Tibial nerve (tissue), 3 donors: ENCODE results near the gene SYNE3.

Experiments
- POLR2A ChIP-seq, 2 donors: fragments of 450-650 bp; IDR thresholded peaks; one replicate each; pipeline ENCODE4 v1.6.1; 2017; ENCODE audit warnings: antibody characterized with exemption in 2 of 2, mild to moderate bottlenecking in 2 of 2, moderate library complexity in 2 of 2
- TF ChIP-seq, protein P1 (sequence below), 5 experiments: fragments of 200-600 bp in 3 of 5; fragments of 450-650 bp in 2 of 5; sonication (generic) in 3 of 5; IDR thresholded peaks; one replicate each; pipeline ENCODE4 v1.5.1; 2016 to 2019; ENCODE audit warnings: antibody characterized with exemption in 5 of 5, mild to moderate bottlenecking in 3 of 5, moderate library complexity in 2 of 5

GRCh38 chr14:95525999-95526398 lies 9.5 kb upstream of the SYNE3 start:
- TF ChIP-seq, protein P1, sequence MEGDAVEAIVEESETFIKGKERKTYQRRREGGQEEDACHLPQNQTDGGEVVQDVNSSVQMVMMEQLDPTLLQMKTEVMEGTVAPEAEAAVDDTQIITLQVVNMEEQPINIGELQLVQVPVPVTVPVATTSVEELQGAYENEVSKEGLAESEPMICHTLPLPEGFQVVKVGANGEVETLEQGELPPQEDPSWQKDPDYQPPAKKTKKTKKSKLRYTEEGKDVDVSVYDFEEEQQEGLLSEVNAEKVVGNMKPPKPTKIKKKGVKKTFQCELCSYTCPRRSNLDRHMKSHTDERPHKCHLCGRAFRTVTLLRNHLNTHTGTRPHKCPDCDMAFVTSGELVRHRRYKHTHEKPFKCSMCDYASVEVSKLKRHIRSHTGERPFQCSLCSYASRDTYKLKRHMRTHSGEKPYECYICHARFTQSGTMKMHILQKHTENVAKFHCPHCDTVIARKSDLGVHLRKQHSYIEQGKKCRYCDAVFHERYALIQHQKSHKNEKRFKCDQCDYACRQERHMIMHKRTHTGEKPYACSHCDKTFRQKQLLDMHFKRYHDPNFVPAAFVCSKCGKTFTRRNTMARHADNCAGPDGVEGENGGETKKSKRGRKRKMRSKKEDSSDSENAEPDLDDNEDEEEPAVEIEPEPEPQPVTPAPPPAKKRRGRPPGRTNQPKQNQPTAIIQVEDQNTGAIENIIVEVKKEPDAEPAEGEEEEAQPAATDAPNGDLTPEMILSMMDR (IDR thresholded peaks at IDR 0.05), result no peak
- no peak for TF ChIP-seq POLR2A (IDR thresholded peaks at IDR 0.05)
